Cardiac muscle cell (in vitro differentiated cells and primary cell): ENCODE measurements around the gene SEMA5A. TPM values are rescaled to one million over a fixed set of nuclear protein-coding genes. Genes with fewer than 3 reads are reported as not detected.

ENCODE experiments used
- DNase-seq, 2 donors: peaks; one replicate each; pipeline versions ENCODE4 v3.0.0 to v3.0.0-alpha.2; 2010 to 2017; ENCODE audit warnings: low read depth in 1 of 2, low spot score in 1 of 2
- H3K27ac ChIP-seq: fragments of 200-600 bp; sonication (generic); 2 replicates; pipeline ENCODE4 v1.5.1; 2016
- H3K27me3 ChIP-seq: fragments of 200-600 bp; sonication (generic); 2 replicates; pipeline ENCODE4 v1.6.0; 2016; ENCODE audit warnings: control low read depth
- H3K36me3 ChIP-seq: fragments of 200-600 bp; sonication (generic); 2 replicates; pipeline ENCODE4 v1.5.1; 2016; ENCODE audit warnings: control low read depth
- H3K4me1 ChIP-seq: fragments of 200-600 bp; sonication (generic); 2 replicates; pipeline ENCODE4 v1.8.1; 2017; ENCODE audit warnings: low read depth, mild to moderate bottlenecking, mixed run types
- H3K4me3 ChIP-seq: fragments of 200-600 bp; sonication (generic); 2 replicates; pipeline ENCODE4 v1.5.1; 2016; ENCODE audit warnings: mild to moderate bottlenecking
- H3K9me3 ChIP-seq: fragments of 200-600 bp; sonication (generic); 2 replicates; pipeline ENCODE4 v1.5.1; 2017; ENCODE audit warnings: low read depth, mild to moderate bottlenecking, control low read depth
- CTCF ChIP-seq: IDR thresholded peaks from 2 replicates; pipeline ENCODE4 v1.5.1; 2012; ENCODE audit warnings: low read depth, mild to moderate bottlenecking, low read length
- polyA plus RNA-seq: library from polyadenylated mRNA; unstranded; fragments of >200 nt; fragmentation: Nextera tagmentation; extraction: Ambion mirVana; gene quantifications from 2 replicates; pipeline ENCODE4 v1.2.1, GENCODE V29; 2016
- total RNA-seq: library from RNA; depleted of rRNA; stranded (reverse); fragments of >200 nt; gene quantifications from 2 replicates; pipeline ENCODE4 v1.2.3, GENCODE V29; 2016

Gene SEMA5A
- total and polyA plus RNA-seq, 2 experiments from 2014 or later = 15.7 to 16.6 TPM

- DNase-seq = no peak
- H3K4me1 ChIP-seq = peaks cover 3% of the 10 kb centered on the region
- H3K27me3 ChIP-seq = no peaks in the 10 kb centered on the region
- TF ChIP-seq CTCF = no peak
- no peak overlapping the region for H3K27ac ChIP-seq
- no peaks in the 10 kb centered on the region for H3K36me3 ChIP-seq
- H3K9me3 ChIP-seq = no peaks in the 10 kb centered on the region
- H3K4me3 ChIP-seq = no peak overlapping the region
Observed at GRCh38 chr5:9425710-9426109, 120.2 kb downstream of the SEMA5A start.

DNA sequence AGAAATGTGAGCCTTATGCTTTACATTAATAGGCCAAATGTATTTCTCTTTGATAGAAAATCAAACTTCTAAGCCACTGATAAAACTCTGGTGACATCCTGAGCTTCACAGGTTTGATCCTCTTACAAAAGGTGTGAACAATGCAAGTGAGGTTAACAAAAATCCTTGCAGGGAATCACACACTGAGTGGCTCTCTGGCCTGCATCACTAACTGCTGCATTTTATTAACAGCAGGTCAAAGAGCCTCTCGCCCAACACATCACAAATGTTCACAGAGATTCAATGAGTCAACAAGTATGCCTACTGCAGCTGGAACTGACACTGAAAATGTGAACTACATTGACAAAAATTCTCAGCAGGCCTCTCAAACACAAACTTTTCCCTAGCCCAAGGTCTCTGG is 122.3 kb downstream of the SEMA5A start:
- no peak for DNase-seq
- no peaks in the 10 kb centered on the region for H3K36me3 ChIP-seq
- H3K9me3 ChIP-seq = no peaks in the 10 kb centered on the region
- H3K27ac ChIP-seq = no peak overlapping the region
- H3K4me3 ChIP-seq = no peak overlapping the region
- no peaks in the 10 kb centered on the region for H3K27me3 ChIP-seq
- TF ChIP-seq CTCF = no peak
- peaks cover 3% of the 10 kb centered on the region for H3K4me1 ChIP-seq

DNA sequence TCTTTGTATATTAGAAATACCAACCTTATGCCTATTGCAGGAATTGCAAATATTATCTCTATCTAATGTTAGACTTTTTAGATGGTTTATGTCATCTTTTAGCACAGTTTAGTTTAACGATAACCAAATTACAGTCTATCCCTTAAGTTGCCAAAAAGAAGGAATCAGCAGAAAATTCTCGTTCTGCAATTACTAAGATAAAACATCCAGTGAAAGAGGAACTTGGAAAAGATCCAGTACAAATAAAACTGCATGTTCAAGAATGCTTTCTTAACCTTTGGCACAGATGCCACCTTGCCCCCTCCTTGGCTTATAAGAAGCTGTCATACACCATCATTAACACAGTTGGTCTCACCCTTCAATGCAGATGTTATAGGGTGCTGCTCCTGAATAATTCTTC is 124.0 kb downstream of the SEMA5A start:
- Histone ChIP-seq H3K27me3 (no peaks in the 10 kb centered on the region), H3K9me3 (no peaks in the 10 kb centered on the region), H3K36me3 (no peaks in the 10 kb centered on the region), H3K4me3 (no peak overlapping the region), H3K27ac (no peak overlapping the region), H3K4me1 (peaks cover 3% of the 10 kb centered on the region)
- TF ChIP-seq CTCF = no peak
- DNase-seq = peak in 1 of 2 donors; percentile 21

DNA sequence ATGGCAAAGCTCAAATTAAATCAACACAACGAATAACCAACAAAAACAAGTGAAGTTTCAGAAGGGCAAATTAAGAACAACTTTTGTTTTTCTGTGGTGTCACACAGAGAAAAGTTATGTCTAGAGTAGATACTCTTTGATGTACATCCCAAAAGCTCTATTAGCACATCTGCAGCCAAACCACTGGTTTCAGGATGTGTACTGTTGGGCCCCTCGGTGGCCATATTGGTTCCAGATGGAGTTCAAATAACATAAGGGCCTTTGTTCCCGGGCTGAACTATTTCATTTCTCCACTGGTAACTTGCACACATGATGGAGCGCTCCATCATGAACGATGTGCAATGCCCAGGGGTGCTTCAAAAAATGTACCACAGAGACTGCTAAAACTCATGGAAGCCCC is 126.1 kb downstream of the SEMA5A start:
- H3K27ac ChIP-seq = no peak overlapping the region
- H3K36me3 ChIP-seq = no peaks in the 10 kb centered on the region
- H3K4me1 ChIP-seq = peaks cover 3% of the 10 kb centered on the region
- DNase-seq = no peak
- H3K27me3 ChIP-seq = no peaks in the 10 kb centered on the region
- H3K9me3 ChIP-seq = no peaks in the 10 kb centered on the region
- TF ChIP-seq CTCF = no peak
- H3K4me3 ChIP-seq = no peak overlapping the region

- no peak overlapping the region for H3K4me3 ChIP-seq
- no peaks in the 10 kb centered on the region for H3K9me3 ChIP-seq
- no peak for DNase-seq
- H3K27me3 ChIP-seq = no peaks in the 10 kb centered on the region
- no peaks in the 10 kb centered on the region for H3K36me3 ChIP-seq
- no peak overlapping the region for H3K27ac ChIP-seq
- no peak for TF ChIP-seq CTCF
- no peaks in the 10 kb centered on the region for H3K4me1 ChIP-seq
Observed at GRCh38 chr5:9415566-9415965, 130.3 kb downstream of the SEMA5A start.

DNA sequence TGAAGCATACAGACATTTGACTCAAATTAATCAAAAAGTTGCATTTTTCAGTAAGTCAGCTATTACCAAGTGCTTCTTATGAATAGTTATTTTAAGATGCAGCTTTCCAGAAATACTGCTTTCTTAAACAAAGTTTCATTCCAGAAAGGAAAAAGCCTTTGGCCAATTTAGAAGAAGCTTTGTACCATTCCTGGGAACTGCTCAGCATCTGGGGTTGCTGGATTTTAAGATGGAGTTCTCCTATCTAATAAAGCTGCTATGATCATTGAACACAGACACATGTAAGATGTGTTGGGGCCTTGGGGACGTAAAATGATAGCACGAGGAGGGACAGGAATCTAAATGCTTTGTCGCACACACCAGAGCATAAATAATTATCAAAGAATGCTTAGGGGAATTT is 130.8 kb downstream of the SEMA5A start:
- Histone ChIP-seq H3K36me3 (no peaks in the 10 kb centered on the region), H3K27me3 (no peaks in the 10 kb centered on the region), H3K27ac (no peak overlapping the region), H3K4me1 (no peaks in the 10 kb centered on the region), H3K9me3 (no peaks in the 10 kb centered on the region), H3K4me3 (no peak overlapping the region)
- no peak for TF ChIP-seq CTCF
- DNase-seq = no peak
